B cell (primary cell): ENCODE data around the gene XRCC3. TPM values are rescaled to one million over a fixed set of nuclear protein-coding genes. Genes with fewer than 3 reads are reported as not detected.

Experiments
- ATAC-seq: fragments of 200-7000 bp; cut with Tn5 transposase; one replicate; pipeline ENCODE4 v1.10.0; 2021; ENCODE audit warnings: low read depth, mild to moderate bottlenecking, moderate number of reproducible peaks, moderate library complexity
- CTCF ChIA-PET: fragments of 350-600 bp; sonication (Branson Sonifier 250); formaldehyde crosslinking; loops from one replicate; lab custom pipeline; 2021; ENCODE audit warnings: antibody characterized with exemption, inconsistent platforms; lab: Charles Lee
- POLR2A ChIA-PET: fragments of 350-600 bp; sonication (Branson Sonifier 250); formaldehyde crosslinking; loops from one replicate; lab custom pipeline; 2021; ENCODE audit warnings: antibody characterized with exemption; lab: Charles Lee
- DNase-seq: peaks from one replicate; pipeline ENCODE4 v3.0.0; 2013
- H2AFZ ChIP-seq: 2 replicates; pipeline ENCODE4 v1.6.1; 2012; ENCODE audit warnings: mild to moderate bottlenecking, low read depth, low read length; ENCODE audit not compliant: insufficient read depth, poor library complexity, severe bottlenecking
- H3K27ac ChIP-seq, 2 donors: 1 replicate in 1 of 2; 2 replicates in 1 of 2; pipeline ENCODE4 v1.5.1; 2012 to 2013; ENCODE audit warnings: low read length in 2 of 2, mild to moderate bottlenecking in 2 of 2, moderate library complexity in 1 of 2
- H3K27me3 ChIP-seq, 4 experiments: fragments of 200-600 bp in 1 of 4; sonication (generic) in 1 of 4; replicated peaks in 1 of 4; 1 replicate in 2 of 4; 2 replicates in 2 of 4; pipeline versions ENCODE4 v1.6.1 to v1.7.0; 2013 to 2016; ENCODE audit warnings: low read length in 3 of 4, mild to moderate bottlenecking in 2 of 4, mixed read lengths in 1 of 4, moderate library complexity in 1 of 4; ENCODE audit not compliant: insufficient read depth in 4 of 4, control insufficient read depth in 3 of 4; ENCODE audit errors: control extremely low read depth in 1 of 4
- H3K36me3 ChIP-seq, 2 experiments: replicated peaks in 1 of 2; 1 replicate in 1 of 2; 2 replicates in 1 of 2; pipeline versions ENCODE4 v1.6.1 to v1.7.1; 2013; ENCODE audit warnings: low read length in 1 of 2; ENCODE audit not compliant: insufficient read depth in 2 of 2, control insufficient read depth in 1 of 2; ENCODE audit errors: control extremely low read depth in 1 of 2, extremely low read depth in 1 of 2
- H3K4me1 ChIP-seq, 2 donors: fragments of 200-600 bp in 1 of 2; sonication (generic) in 1 of 2; 1 replicate in 1 of 2; 2 replicates in 1 of 2; pipeline versions ENCODE4 v1.5.1 to v1.6.1; 2013 to 2017; ENCODE audit warnings: low read length in 2 of 2; ENCODE audit not compliant: control insufficient read depth in 2 of 2, insufficient read depth in 2 of 2
- H3K4me2 ChIP-seq: replicated peaks from 2 replicates; pipeline ENCODE3; 2012; ENCODE audit warnings: mild to moderate bottlenecking, low read depth, low read length; ENCODE audit not compliant: poor library complexity, severe bottlenecking
- H3K4me3 ChIP-seq, 5 experiments: fragments of 200-600 bp in 1 of 5; sonication (generic) in 1 of 5; 1 replicate in 3 of 5; 2 replicates in 2 of 5; pipeline versions ENCODE4 v1.5.1 to v1.7.0; 2011 to 2016; ENCODE audit warnings: low read length in 4 of 5, mild to moderate bottlenecking in 4 of 5, low read depth in 2 of 5, control low read depth in 1 of 5, moderate library complexity in 1 of 5; ENCODE audit not compliant: insufficient read depth in 1 of 5; ENCODE audit errors: control extremely low read depth in 1 of 5, extremely low read depth in 1 of 5
- H3K79me2 ChIP-seq: fragments of 200-600 bp; sonication (generic); one replicate; pipeline ENCODE4 v1.6.0; 2016; ENCODE audit warnings: low read length; ENCODE audit not compliant: control insufficient read depth, insufficient read depth
- H3K9ac ChIP-seq: fragments of 200-600 bp; sonication (generic); 2 replicates; pipeline ENCODE4 v1.6.1; 2017; ENCODE audit warnings: mild to moderate bottlenecking, low read length, moderate library complexity
- H3K9me3 ChIP-seq, 3 donors: one replicate each; pipeline versions ENCODE4 v1.6.1 to v1.7.1; 2013; ENCODE audit warnings: low read length in 2 of 3; ENCODE audit not compliant: control insufficient read depth in 2 of 3, insufficient read depth in 1 of 3; ENCODE audit errors: control extremely low read depth in 1 of 3
- H4K20me1 ChIP-seq: 2 replicates; pipeline ENCODE4 v1.6.0; 2012; ENCODE audit warnings: mild to moderate bottlenecking, low read length; ENCODE audit not compliant: insufficient read depth, control insufficient read depth, poor library complexity, severe bottlenecking
- H3K27ac Mint-ChIP-seq: one replicate; pipeline ENCODE4 v1.8.0; 2021; ENCODE audit warnings: mixed read lengths
- H3K27me3 Mint-ChIP-seq: one replicate; pipeline ENCODE4 v1.8.0; 2021; ENCODE audit warnings: mixed read lengths
- H3K4me1 Mint-ChIP-seq: one replicate; pipeline ENCODE4 v1.8.0; 2021; ENCODE audit warnings: mixed read lengths
- H3K4me3 Mint-ChIP-seq: one replicate; pipeline ENCODE4 v1.8.0; 2021; ENCODE audit warnings: mixed read lengths
- H3K9me3 Mint-ChIP-seq: one replicate; pipeline ENCODE4 v1.8.0; 2022; ENCODE audit warnings: mixed read lengths; ENCODE audit not compliant: insufficient read depth
- CTCF ChIP-seq: fragments of 200-600 bp; IDR thresholded peaks from one replicate; pipeline ENCODE4 v1.8.0; 2022; ENCODE audit warnings: antibody characterized with exemption, mild to moderate bottlenecking
- EZH2 ChIP-seq: IDR thresholded peaks from 2 replicates; pipeline ENCODE4 v1.6.1; 2012; ENCODE audit warnings: borderline replicate concordance, low read depth, mild to moderate bottlenecking, moderate library complexity, low read length; ENCODE audit not compliant: insufficient read depth, poor library complexity, severe bottlenecking
- WGBS: methylation state at CpG from one replicate; pipeline ENCODE4 v1.1.5; 2013; ENCODE audit warnings: missing lambda C conversion rate; ENCODE audit not compliant: insufficient coverage; 5-methylcytosine and 5-hydroxymethylcytosine counted together
- intact Hi-C: fragments of 100-400 bp; cut with micrococcal nuclease; formaldehyde crosslinking; loops from one replicate; pipeline ENCODE4 v1.10.0; 2022
- polyA plus RNA-seq: library from polyadenylated mRNA; depleted of rRNA; stranded (reverse); fragments of >200 nt; gene quantifications from 2 replicates; pipeline ENCODE4 v1.2.3, GENCODE V29; 2012
- small RNA-seq: library from RNA; depleted of rRNA; stranded (forward); fragments of <200 nt; gene quantifications from one replicate; pipeline ENCODE3, GENCODE V24; 2012; ENCODE audit warnings: low replicate concordance, low read depth; ENCODE audit not compliant: insufficient read length
- total RNA-seq, 2 donors: library from RNA; stranded (reverse); fragments of 120-200 nt in 1 of 2; gene quantifications; 1 replicate in 1 of 2; 2 replicates in 1 of 2; pipeline versions ENCODE4 v1.2.3 to v1.2.4, GENCODE V29; 2013 to 2022

The XRCC3 gene
- total and polyA plus RNA-seq, 2 donors (not counting 1 experiment from before 2014, with no cell fraction given), result 18.0 to 19.7 TPM

DNA sequence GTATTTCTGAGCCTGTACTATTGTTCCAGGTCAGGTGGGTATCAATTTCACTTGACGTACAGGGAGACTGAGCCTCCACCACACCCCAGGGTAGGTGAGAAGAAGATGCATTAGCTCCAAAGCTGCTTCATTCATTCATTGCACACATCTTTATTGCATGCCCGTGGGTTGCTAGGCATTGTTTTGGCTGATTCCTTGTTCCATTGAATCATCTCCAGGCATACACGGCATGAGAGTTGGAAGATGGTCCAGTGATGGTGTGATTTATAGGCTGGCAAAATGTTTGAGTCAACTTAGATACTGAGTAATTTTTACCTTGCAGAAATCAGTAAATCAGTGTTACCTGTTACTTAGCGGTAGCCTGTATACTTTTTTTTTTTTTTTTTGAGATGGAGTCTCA lies 65.0 kb downstream of the XRCC3 start:
- TF ChIP-seq EZH2 (no peak), CTCF (no peak)
- POLR2A ChIA-PET, result interaction anchor here (0.6 kb wide), 1 partner anchor 32 kb away, joined by 7 read pairs; no protein-coding TSS in a partner anchor
- Histone ChIP-seq H3K4me1 (peaks cover 0 to 4% of the 10 kb centered on the region in 2 donors), H3K4me3 (no peak overlapping the region), H3K79me2 (peaks cover 90% of the 10 kb centered on the region), H3K4me2 (no peak overlapping the region), H3K9me3 (no peaks in the 10 kb centered on the region), H4K20me1 (peaks cover 85% of the 10 kb centered on the region), H3K36me3 (peaks cover 9 to 24% of the 10 kb centered on the region in 2 experiments), H3K9ac (no peak overlapping the region), H3K27ac (no peak overlapping the region), H3K27me3 (no peaks in the 10 kb centered on the region), H2AFZ (no peak overlapping the region)
- CTCF ChIA-PET, result interaction anchor here (0.8 to 1.0 kb wide), 2 partner anchors 11 to 24 kb away, joined by 3 read pairs; no protein-coding TSS in a partner anchor
- ATAC-seq (no peak), DNase-seq (no peak)
- intact Hi-C loops, result no loop called here
- Mint-ChIP-seq H3K4me3 (no peak overlapping the region), H3K27ac (no peak overlapping the region), H3K4me1 (peaks cover 24% of the 10 kb centered on the region), H3K27me3 (no peaks in the 10 kb centered on the region), H3K9me3 (no peaks in the 10 kb centered on the region)
- WGBS, result no CpG with 5 or more reads among the region's 4 CpGs

GRCh38 chr14:103649001-103649400 lies 66.2 kb downstream of the XRCC3 start:
- DNase-seq (no peak), ATAC-seq (no peak)
- Mint-ChIP-seq H3K27ac (no peak overlapping the region), H3K4me1 (peaks cover 29% of the 10 kb centered on the region), H3K4me3 (no peak overlapping the region), H3K27me3 (no peaks in the 10 kb centered on the region), H3K9me3 (no peaks in the 10 kb centered on the region)
- ChIA-PET CTCF (interaction anchor here (1.0 kb wide), 1 partner anchor 10 kb away, joined by 3 read pairs; no protein-coding TSS in a partner anchor), POLR2A (no interaction called here)
- Histone ChIP-seq H3K27me3 (no peaks in the 10 kb centered on the region), H3K9ac (no peak overlapping the region), H2AFZ (no peak overlapping the region), H3K4me2 (no peak overlapping the region), H3K36me3 (peaks cover 6 to 16% of the 10 kb centered on the region in 2 experiments), H3K27ac (no peak overlapping the region), H3K4me1 (peaks cover 0 to 14% of the 10 kb centered on the region in 2 donors), H3K9me3 (no peaks in the 10 kb centered on the region), H3K4me3 (no peak overlapping the region), H3K79me2 (peaks cover 95% of the 10 kb centered on the region), H4K20me1 (peaks cover 94% of the 10 kb centered on the region)
- 94% methylated on average over 3 of the region's 3 CpGs for WGBS
- intact Hi-C loops, result no loop called here
- TF ChIP-seq CTCF, result no peak
- no peak for TF ChIP-seq EZH2

Small RNA genes within 50 kb of the gene (small RNA-seq; reads per million reads assigned to genes)
- not detected for gene RF00019

Other genes with a start within 250 kb of the XRCC3 start
- 3.1 and 5.8 TPM in 2 replicates for gene CKB, start 192.6 kb downstream of the XRCC3 start, total RNA-seq
- 4.7 and 11.7 TPM in 2 replicates for gene CKB, start 192.6 kb downstream of the XRCC3 start, polyA plus RNA-seq
- 9.5 and 12.3 TPM in 2 replicates for gene TRMT61A, start 186.3 kb downstream of the XRCC3 start, total RNA-seq
- 12.6 and 18.4 TPM in 2 replicates for gene TRMT61A, start 186.3 kb downstream of the XRCC3 start, polyA plus RNA-seq
- gene BAG5, start 152.8 kb downstream of the XRCC3 start, total RNA-seq, result 31.6 and 33.3 TPM in 2 replicates
- gene BAG5, start 152.8 kb downstream of the XRCC3 start, polyA plus RNA-seq, result 7.4 and 12.7 TPM in 2 replicates
- 24.9 and 31.3 TPM in 2 replicates for gene COA8, start 152.5 kb downstream of the XRCC3 start, total RNA-seq
- gene COA8, start 152.5 kb downstream of the XRCC3 start, polyA plus RNA-seq, result 6.3 and 7.5 TPM in 2 replicates
- 243 and 249 TPM in 2 replicates for gene KLC1, start 86.2 kb downstream of the XRCC3 start, total RNA-seq
- gene KLC1, start 86.2 kb downstream of the XRCC3 start, polyA plus RNA-seq, result 102 and 123 TPM in 2 replicates
- gene ZFYVE21, start 359 bp upstream of the XRCC3 start, total RNA-seq, result 18.6 and 24.3 TPM in 2 replicates
- gene ZFYVE21, start 359 bp upstream of the XRCC3 start, polyA plus RNA-seq, result 14.9 and 17.0 TPM in 2 replicates
- gene PPP1R13B, start 132.1 kb upstream of the XRCC3 start, total RNA-seq, result 27.7 and 38.6 TPM in 2 replicates
- gene PPP1R13B, start 132.1 kb upstream of the XRCC3 start, polyA plus RNA-seq, result 8.3 and 10.1 TPM in 2 replicates
- gene TDRD9, start 213.0 kb upstream of the XRCC3 start, total RNA-seq, result 2.4 and 3.4 TPM in 2 replicates
- 1.1 TPM in 1 of 2 replicates, not detected in the other for gene TDRD9, start 213.0 kb upstream of the XRCC3 start, polyA plus RNA-seq
- not detected in 2 replicates for gene RD3L, start 227.1 kb upstream of the XRCC3 start, total RNA-seq
- not detected in 2 replicates for gene RD3L, start 227.1 kb upstream of the XRCC3 start, polyA plus RNA-seq